NCI-H1417 treated with DMSO at 0.1 percent for 48 hours (cell line): ENCODE data around the gene PIP5K1C.

Experiments
- DNase-seq: peaks from one replicate; lab custom pipeline; 2025; lab: John Stamatoyannopoulos, UW

The PIP5K1C gene

GRCh38 chr19:3721887-3722442, 21.7 kb upstream of the PIP5K1C start:
- DNase-seq: no peak

DNA sequence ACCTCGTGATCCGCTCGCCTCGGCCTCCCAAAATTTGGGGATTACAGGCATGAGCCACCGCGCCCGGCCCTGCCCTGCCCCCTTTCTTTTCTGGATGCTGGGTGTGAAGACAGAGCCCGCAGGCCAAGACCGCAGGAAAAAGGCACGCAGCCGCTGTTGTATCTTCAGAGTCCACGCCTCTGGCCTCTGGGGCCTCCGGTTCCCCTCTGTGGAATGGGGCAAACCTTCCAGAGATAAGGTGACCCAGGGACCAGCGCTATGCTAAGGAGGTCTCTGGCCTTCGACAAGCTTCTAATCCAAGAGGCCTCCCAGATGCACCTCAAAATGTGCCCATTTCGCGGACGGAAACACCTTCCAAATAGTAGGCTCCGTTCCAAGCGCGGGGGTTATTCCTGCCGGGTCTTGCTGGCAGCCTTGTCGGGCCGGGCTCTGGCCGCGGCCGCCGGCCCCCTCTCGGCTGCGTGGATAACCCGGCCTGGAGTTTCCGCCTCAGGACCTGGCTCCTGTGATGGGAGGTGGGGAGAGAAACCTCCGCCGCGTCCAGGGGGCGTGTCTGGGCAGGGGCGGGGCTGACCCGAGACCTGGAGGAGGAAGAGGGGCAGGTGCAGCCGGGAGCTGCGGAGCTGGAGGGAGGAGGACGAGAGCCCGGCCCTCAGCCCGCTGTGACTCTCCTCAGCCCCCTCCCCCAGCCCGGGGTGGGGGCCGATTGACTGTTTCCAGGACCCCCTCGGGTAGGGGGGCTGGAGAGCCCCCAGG, 21.0 kb upstream of the PIP5K1C start:
- DNase-seq: peak; percentile 83

DNA sequence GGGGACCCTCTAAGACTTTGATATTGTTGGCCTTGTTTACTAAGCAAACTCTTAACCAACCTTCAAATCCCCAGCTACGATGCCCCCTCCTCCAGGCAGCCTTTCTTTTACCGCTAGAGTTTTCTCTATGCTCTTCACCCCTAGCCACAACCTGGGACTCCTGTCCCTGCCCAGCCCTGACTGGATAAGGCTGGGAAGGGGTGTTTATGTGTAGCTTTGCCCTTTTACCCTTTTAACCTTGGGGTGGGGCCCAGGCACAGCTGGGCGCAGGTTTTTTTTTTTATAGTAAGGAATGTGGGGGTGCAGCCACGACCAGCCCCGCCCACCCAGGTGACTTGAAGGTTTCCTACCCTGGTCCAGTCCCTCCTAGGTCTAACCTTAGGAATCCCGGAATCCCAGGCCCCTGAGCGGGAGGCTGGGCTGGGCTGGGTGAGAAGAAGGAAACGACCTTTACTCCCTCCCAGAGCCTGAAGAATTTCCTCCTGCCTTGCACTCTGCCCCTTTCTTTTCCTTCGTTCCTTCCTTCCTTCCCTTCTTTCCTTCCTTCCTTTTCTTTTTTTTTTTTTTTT, 20.2 kb upstream of the PIP5K1C start:
- DNase-seq: no peak

GRCh38 chr19:3719868-3720267, 19.6 kb upstream of the PIP5K1C start:
- no peak for DNase-seq

- no peak for DNase-seq
Measured at GRCh38 chr19:3716147-3716668, 15.9 kb upstream of the PIP5K1C start.

GRCh38 chr19:3712663-3713611, 12.7 kb upstream of the PIP5K1C start:
- DNase-seq: no peak

DNA sequence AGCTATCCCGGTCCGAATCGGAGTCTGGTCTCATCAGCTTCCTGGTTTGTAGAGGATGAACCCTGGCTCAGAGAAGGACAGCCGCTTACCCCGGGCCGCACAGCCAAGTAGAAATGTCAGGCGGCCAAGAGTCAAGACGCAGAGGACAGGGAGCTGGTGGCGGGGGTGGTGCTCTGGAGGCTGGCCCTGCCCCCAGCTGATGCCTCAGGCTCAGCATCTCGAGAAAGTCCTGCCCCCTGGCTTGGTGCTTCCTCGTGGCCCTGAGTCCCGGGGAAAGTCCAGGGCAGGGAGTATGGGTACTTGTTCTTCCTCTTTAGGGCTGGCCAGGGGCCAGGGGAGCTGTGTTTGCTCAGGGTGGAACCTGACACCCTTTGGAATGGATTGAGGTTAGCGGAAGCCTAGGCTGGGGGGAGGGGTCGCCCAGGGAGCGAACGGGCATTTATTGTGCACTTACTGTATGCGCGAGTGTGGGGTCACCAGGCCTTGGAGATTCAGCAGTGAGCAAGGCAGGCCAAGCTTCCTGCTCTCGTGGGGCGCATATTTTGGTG, 10.1 kb upstream of the PIP5K1C start:
- DNase-seq: no peak

GRCh38 chr19:3708207-3708931, 8.1 kb upstream of the PIP5K1C start, which contains the start of gene TJP3:
TJP3 (plus strand) TSS chr19:3708384; CDS start chr19:3728433, 20,049 bp downstream.
- no peak for DNase-seq

- no peak for DNase-seq
Measured at GRCh38 chr19:3707868-3708206, 7.6 kb upstream of the PIP5K1C start.

DNA sequence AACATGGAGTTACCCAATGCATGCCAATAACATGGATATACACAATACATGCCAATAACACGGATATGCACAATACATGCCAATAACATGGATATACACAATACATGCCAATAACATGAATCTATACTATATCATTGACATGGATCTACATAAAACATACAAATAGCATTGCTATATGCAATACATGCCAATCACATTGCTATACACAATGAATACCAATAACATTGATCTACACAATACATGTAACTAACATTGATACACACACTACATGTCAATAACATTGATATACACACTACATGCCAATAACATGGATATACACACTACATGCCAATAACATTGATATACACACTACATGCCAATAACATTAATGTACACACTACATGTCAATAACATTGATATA, 932 bp upstream of the PIP5K1C start:
- DNase-seq: no peak

- DNase-seq: no peak
Measured at GRCh38 chr19:3699741-3700241, 477 bp downstream of the PIP5K1C start.

- no peak for DNase-seq
Measured at GRCh38 chr19:3698974-3699740, 1.1 kb downstream of the PIP5K1C start.

GRCh38 chr19:3698386-3698950, 1.8 kb downstream of the PIP5K1C start:
- no peak for DNase-seq

DNA sequence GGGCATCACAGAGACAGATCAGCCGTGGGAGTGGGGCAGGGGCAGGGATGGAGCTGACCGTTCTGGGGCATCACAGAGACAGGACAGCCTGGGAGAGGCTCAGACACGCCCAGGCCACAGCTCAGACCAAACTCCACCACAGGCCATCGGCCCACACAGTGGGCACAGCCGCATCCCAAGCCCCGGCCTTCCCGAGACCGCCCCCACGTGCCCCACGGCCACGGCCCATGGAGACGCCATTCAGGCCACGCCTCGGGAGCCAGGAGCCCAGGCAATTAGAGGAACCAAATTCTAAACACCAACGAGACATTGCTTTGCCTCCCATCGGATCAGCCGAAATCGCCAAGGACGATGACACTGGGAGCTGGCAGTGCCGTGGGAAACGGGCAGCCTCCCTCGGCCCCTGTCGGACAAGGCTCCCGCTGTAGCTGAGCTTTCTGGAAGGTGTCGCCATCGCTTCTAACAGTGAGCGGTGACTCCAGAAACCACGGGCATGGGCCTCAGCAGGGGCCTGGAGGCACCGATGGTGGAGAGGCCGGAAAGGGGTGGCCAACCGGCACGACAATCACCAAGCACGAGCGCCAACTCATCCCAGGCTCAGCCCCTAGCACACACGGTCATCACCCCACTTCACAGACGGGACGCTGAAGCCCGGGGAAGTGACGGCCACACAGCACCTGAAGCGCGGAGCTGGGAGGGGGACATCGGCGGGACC, 2.4 kb downstream of the PIP5K1C start:
- no peak for DNase-seq

GRCh38 chr19:3697094-3697493, 3.2 kb downstream of the PIP5K1C start:
- no peak for DNase-seq

DNA sequence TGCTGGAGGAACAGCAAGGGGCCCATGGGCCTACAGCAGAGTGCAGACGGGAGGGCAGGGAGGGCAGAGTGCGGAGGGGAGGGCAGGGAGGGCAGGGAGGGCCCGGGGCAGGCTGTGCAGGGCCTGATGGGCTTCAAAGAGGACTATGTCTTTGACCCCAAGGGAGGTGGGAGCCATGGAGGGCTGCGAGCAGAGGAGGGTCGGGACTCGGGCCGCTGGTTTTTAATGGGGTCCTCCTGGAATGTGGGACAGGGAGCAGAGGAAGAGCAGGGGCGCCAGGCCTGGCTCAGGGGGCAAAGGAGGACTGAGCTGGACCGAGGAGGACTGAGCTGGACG, 3.6 kb downstream of the PIP5K1C start:
- DNase-seq: no peak

GRCh38 chr19:3695986-3696659, 4.1 kb downstream of the PIP5K1C start:
- no peak for DNase-seq

GRCh38 chr19:3695124-3695733, 5.0 kb downstream of the PIP5K1C start:
- DNase-seq: no peak
